HG03103 (cell line): Measurements from ENCODE around the gene MXI1.

ENCODE experiments used
- ATAC-seq: cut with Tn5 transposase; IDR thresholded peaks from one replicate; pipeline ENCODE4 v1.9.1; 2021; ENCODE audit warnings: low read depth; ENCODE audit not compliant: unreplicated experiment

The MXI1 gene

DNA sequence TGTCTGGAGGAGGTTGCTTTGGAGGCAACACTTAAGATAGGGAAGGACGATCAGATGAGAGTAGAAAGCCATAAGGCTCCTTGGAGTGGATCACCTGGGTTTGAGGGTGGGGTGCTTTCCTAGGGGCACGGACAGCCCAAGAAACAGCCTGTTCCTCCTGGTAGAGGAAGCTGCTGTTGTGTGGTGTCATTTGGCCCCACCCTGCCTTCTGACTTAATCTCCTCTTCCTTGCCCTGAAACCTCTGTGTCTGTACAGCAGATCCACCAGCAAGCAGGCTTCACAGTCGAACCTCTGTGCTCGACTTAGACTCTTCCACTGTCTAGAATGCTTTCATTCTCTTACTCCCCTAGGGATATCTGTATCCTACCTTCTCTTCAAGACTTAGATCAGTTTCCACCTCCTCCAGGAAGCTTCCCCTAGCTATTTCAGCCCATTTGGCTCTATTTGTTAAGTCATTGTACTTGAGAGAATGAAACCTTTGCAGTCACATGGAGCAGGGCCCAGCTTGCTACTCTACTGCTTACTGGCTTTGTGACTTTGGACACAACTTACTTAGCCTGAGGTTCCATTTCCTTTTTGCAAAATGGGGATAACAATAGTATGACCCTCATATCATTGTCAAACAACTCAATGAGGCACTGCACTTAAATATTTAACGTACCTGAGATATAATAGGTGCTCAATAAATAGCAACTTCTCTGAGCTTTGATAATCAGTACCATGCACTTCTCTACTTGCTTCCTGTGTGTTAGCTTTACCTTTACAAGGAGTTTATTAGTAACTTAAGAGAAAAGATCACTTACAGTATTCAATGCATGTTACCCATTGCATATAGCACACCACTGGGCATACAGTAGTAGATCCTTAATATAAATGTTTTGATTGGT, 5.0 kb downstream of the MXI1 start:
- no peak for ATAC-seq

DNA sequence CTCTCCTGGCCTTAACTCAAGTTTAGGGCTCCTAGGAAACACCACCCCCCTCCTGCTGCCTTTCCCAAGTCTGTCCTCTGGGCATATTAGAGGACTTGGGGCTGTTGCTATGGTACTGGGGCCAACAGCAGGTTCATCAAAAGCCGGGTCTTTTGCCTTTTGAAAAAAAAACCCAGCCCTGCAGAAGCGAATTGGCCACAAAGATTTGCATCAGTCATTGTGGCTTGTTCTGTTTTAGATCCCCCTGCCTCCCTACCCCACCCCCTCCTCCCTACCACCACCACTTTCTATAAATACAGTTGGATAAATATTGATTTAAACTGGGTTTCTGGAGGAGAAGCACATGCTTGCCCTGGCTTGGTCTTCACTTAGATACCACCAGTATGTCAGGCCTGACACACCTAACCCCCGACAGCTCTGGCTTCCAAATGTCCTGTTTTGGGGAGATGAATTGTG, 7.0 kb downstream of the MXI1 start:
- peak; percentile 28 for ATAC-seq

DNA sequence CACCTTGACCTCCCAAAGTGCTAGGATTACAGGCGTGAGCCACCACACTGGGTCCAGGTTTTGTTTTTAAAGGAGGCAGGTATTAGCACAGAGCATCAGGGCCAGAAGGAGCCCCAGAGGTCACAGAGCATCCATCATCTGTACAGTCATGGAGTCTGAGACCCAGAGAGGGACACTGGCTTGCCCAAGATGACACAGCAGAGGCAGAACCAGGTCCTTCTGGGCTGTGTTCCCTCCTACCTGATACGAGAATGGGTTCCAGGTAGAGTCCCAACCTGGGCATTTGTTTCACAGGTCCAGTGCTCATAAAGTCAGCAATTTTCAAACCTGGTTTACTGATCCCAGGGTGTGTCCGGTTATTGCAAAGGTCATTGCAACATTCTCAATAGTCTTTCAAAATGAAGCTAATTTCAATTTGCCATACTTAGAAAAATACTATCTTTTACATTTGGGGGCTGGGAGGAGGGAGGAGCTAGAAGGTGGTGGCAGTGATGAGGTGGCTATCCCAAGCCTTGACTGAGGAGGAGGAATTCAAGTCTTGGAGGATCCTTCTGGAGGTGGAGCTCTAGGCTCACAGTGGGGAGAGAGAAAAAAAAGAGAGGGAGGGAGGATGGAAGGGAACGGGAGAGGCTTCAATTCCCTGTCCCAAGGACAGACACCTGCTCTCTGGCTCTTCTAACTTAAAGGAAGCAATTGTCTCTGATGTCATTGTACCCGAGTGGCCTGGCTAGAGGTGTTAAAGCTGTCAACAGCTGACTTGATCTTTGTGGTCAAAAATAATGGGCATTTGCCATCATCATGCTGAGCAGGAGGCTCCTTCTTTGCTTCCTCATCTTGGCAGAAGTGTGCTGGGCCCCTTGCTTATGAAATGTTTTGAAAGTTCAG, 8.1 kb downstream of the MXI1 start:
- no peak for ATAC-seq

DNA sequence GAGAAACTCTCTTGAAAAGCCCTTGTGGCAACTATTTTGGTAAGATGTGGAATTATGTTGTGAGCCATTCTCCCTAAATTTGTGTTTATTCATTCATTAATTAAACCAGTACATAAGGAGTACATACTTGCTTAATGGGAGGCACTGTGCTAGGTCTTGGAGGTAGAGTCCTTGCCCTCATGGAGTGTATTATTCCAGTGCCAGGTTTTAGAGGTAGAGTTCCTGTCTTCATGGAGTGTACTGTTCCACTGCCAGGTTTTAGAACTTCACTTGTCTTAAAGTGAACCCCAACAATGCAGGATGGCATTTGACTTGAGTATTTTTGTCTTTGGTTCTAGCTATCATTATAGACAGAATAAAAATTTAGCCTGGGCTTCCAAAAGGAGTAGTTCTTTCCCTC, 8.8 kb downstream of the MXI1 start:
- ATAC-seq, result no peak

DNA sequence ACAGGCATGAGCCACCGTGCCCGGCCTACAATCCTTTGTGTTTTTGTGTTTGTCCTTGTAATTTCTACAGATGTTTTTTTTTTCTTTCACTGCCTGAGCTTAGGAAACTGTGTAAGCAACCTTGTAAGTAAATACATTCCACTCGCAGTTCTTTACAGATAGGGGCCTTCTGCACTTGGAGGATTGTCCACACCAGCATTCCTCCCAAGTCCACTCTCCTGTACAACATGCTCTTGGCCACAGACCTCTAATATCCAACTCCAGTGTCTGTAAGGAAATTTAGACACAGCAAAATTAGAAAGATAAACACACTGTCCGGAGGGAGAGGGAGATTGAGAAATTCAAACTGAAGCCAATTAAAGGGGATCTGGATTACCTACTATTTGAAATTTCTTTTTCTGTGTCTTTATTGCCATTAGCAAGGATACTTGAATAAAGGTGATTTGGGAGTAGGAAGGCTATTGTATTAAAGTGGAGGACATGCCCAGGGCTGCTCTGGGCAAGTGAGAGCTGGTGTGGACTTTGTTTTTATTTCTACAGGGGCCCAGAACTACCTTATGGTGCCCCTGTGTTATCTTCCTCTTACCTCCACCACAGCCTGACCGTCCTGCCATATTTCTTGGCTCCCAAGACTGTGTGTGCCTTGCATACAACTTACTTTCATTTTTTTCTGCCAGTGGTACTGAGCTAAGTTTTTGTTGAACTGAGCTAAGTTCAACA, 9.7 kb downstream of the MXI1 start:
- ATAC-seq, result no peak

DNA sequence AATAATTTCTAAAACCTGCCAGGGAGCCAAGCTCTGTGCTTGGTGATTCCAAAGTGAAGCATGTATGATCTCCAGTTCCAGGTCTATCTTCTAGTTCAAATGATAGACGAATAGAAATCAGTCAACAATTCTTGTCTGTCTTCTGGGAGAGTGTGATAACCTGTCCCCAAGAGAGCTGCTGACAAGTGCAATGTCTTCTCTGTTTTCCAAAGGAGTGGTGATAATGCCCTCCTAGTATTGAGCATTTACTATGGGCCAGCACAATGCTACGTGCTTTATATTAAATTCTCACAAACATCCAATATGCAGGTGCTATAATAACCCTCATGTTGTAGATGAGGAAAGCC, 10.2 kb downstream of the MXI1 start:
- no peak for ATAC-seq

DNA sequence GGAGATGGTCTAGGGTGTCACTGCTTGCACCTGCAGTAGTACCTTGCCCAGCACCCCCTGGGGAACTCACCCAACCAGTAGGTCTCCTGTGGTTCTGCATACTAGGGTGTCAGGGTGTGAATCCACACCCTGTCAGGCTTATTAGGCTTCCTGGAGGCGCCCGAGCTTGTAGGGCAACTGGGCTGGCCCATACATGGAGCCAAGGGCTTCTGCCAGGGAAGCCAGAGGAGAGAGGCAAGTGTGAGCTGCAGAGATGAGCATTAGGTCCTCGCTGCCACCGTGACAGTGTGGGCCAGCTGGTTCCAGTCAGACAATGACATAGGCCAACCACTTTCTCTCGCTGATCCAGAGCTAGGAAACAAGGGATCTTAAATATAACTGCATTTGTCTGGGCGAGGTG, 11.2 kb downstream of the MXI1 start:
- ATAC-seq, result no peak

DNA sequence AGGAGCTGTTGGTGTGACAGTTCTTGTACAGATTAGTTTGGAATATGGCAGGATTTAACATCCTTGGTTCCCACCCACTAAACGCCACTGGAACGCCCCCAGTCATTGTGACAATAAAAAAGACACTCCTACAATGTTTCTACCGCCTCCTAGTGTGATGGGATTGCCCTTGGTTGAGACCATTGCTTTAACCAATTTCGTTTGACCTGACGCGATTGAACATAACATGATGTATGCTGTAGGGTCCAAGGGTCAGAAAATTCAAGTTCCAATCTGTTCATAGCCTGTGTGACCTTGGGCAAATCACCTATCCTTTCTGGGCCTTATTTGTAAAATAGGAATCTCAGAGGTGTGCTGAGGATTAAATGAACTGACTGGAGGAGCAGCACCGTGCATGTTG, 12.5 kb downstream of the MXI1 start:
- ATAC-seq, result no peak

DNA sequence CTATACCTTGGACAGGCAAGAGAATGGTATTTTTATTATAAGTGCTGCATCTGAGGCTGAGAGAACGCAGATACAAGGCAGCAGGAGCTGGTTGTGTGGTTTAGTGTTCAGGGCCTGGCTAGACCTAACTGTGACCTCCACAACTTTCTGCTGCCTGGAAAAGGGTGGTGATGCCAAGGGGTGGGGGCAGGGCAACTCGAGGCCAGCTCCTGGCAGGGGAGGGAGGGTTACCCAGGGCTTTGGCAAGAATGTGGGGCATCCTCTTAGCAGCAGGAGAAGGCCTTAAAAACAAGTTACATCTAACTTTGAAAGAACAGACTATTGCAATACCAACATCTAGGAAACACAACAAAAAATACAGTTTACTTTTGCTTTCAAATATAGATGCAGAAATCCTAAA, 13.0 kb downstream of the MXI1 start:
- ATAC-seq, result no peak

DNA sequence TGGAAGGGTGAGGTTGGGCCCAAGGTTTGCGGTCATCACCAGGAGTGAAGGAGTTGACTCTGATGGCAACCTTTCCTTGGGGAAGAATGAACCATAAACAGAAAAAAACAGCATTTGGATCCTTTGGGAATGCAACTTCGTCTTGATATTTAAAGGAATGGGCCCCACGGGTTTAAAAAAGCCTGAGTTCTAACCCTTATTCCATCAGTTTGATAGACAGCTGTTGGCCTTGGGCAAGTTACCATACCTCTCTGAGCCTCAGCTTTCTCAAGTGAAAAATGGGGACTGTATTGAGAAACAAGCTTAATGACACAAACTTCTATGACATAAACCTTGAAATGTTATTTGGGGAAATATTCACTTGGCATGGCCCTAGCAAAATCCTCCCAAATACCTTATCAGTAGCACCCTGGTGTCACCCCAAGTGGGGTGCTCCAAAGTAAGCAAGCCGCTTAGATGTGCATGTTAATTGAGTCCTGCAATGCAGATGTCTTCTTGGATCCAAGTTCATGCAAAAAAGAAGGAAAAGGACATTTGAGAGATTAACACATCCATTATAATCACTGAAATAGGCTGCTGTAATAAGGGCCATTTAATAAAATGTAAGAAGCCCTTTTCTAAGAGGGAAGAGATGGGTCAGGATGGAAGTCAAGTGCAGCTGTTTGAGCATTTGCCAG, 13.8 kb downstream of the MXI1 start:
- ATAC-seq, result no peak

DNA sequence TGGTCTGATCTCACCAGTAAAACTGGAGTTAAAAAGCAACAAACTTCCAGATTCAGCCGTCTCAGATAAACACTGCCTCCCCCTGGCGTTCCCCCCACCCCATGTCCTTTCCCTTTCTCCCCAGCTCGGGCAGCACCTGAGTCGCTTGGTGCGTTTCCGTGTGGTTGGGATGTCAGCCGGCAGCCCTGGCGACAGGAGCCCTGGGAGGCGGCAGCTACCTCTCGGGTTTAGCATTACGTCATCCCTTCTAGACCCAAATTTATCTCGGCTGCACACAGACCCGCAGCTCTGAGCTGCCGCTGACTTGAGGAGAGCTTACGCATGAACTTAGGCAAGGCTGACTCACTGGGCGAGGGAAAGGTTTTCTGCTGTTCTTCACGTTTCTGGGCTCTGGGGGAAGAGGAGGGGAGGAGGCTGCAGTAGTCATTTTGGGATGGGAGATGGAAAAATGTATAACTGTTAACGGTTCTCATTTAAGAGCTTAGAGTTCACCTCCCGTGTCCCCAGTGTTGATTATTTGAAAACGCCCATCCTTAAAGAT, 14.4 kb downstream of the MXI1 start:
- peak; percentile 50 for ATAC-seq

DNA sequence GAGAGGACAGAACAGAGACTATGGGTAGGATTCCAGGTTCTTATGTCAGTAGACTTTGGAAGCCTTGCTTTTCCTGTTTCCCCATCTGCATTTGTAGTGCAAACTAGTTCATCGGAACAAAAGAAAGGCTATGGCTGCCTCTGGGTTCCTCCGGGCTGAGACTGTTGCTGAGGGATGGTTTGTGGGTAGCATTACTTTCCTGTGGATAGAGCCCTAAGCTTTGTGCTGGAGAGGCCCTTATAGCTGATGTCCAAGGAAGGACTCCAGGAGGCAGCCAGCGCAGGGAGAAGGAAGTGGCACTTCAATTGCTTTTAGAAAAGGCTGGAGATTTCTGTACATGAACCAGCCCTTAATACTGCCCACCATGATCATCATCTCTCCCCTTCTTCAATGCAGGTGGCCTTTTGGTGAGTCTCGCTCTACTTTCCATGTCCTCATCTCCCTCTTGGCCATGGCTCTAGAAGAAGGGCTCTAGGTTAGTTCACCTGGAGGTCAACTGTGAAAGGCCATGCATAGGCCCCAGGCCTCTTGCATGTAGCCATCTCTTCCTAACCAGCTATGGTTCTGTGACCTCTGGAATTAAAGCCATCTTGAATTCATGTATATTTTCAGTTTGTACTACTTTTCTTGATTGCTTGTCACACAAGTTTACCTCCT, 15.4 kb downstream of the MXI1 start:
- ATAC-seq, result no peak

DNA sequence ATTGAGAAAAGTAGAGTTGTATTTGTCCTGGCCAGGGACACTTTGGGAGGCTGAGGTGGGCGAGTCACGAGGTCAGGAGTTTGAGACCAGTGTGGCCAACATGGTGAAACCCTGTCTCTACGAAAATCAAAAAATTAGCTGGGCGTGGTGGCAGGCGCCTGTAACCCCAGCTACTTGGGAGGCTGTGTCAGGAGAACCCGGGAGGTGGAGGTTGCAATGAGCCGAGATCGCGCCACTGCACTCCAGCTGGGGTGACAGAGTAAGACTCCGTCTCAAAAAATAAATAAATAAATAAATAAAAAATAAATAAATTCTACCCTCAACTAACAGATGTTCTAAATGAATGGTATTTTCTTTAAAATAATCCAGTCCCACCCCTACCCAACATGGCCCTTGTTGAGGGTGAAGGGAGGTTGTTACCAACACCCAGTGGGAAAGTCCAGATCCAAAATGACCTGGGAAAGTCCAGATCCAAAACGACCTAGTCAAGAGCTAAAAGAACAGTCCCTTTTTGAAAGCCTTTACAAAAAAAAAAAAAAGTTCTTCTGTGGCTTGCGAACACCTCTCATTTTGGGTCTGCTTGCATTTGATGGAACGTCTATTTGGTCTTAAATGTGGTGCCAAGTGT, 16.0 kb downstream of the MXI1 start:
- ATAC-seq, result no peak

DNA sequence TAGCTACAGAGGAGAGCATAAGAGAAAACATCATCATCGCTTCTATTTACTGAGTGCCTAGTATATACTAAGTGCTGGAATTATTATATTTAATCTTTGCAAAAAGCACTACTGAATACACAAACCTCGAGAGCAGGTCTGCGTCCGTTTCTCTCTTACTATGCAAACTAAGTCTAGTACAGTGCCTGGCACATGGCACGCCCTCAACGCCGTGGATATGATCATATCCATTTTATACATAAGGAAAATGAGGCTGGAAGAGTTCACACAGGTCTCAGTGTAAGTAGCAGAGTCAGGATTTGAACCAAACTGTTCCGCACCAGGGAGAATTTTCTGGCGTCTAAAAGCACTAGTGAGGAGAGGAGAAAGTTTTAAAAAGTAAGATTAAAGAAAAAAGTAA, 17.6 kb downstream of the MXI1 start:
- ATAC-seq, result no peak

DNA sequence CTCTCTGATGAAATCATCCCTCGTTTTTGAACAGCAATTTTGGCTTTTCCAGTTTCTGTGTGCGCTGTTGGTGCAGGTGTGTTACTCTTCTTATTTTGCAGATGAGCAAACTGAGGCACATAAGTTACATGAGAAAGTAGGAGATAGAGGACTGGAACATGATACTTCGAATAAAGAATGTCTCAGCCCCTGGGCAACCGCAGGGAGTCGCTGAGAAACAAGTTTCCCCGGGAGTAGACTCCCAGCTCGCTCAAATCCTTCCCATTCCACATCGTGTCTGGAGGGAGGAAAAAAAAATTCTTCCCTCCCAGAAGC, 18.0 kb downstream of the MXI1 start:
- ATAC-seq, result no peak

DNA sequence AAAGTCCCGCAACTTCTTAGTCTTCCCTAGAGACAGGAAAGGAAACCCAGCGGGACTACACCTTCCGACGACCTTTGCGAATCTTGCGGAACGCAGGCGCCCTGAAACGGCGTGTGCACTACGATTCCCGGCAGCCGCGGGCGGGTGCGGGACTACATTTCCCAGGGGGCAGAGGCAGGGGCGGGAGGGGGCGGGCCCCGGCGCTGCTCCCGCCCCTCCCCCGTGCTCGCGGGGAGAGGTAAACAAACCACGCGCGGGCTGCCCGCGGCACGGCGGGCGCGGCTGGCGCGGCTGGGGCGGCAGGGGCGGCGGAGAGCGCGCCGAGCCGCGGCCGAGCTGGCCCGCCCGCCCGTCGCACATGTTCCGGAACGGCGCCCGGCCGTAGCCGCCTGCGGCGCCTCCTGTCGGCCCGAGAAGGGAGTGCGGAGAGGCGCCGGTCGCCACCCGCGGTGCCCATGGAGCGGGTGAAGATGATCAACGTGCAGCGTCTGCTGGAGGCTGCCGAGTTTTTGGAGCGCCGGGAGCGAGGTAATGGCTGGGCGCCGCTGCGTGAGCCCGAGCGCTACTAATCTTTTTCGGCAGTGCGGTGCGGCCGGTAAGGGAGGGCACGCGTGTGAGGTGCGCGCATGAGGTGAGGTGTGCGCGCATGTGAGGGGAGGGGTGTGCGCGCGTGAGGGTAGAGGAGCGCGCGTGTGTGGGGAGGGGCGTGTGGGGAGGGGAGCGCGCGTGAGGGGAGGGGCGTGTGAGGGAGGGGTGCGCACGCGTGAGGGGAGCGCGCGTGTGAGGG, 18.5 kb downstream of the MXI1 start:
- ATAC-seq, result peak; percentile 62

DNA sequence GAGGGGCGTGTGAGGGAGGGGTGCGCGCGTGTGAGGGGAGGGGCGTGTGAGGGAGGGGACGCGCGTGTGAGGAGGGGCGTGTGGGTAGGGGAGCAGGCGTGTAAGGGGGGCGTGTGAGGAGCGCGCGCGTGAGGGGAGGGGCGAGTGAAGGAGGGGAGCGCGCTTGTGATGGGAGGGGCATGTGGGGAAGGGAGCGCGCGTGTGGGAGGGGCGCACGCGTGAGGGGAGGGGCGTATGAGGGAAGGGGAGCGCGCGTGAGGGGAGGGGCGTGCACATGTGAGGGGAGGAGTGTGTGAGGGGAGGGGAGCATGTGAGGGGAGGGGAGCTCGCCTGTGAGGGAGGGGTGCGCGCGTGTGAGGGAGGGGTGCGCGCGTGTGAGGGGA, 19.1 kb downstream of the MXI1 start:
- ATAC-seq, result no peak

DNA sequence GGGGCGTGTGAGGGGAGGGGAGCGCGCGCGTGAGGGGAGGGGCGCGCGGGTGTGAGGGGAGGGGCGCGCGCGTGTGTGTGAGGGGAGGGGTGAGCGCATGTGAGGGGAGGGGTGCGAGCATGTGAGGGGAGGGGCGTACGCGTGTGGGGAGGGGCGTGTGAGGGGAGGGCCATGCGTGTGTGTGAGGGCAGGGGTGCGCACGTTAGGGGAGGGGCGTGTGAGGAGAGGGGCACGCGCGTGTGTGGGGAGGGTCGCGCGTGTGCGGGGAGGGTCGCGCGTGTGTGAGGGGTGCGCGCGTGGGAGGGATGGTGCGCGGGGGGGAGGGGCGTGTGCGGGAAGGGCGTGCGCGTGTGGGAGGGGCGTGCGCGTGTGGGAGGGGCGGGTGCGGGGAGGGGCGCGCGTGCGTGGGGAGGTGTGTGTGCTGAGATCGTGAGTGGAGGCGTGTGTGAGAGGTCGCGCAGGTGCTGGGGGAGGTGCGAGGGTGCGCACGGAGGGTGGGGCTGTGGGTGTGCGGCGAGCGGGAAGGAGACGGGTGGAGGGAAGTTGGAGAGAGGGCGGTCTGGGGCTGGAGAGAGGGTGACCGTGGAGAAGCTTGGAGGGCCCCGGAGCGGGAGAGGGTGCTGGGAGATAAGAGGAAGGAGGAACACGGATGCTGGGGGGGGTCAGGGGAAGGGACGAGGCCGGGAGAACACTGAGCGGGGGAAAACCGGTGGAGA, 19.7 kb downstream of the MXI1 start:
- no peak for ATAC-seq
